Neural cell (in vitro differentiated cells): ENCODE measurements around the gene SNX14.

Source experiments
- EP300 ChIP-seq: fragments of 450-650 bp; conservative IDR thresholded peaks from 2 replicates; pipeline ENCODE4 v1.6.1; 2014; ENCODE audit warnings: antibody characterized with exemption, mild to moderate bottlenecking, moderate library complexity; ENCODE audit not compliant: poor library complexity, severe bottlenecking
- EZH2 ChIP-seq: fragments of 200-600, 300-800 bp; shearing (Covaris generic), sonication (generic); IDR thresholded peaks from 2 replicates; pipeline ENCODE4 v1.6.1; 2014; ENCODE audit warnings: antibody characterized with exemption, low read length, borderline replicate concordance, mild to moderate bottlenecking; ENCODE audit not compliant: insufficient read depth, poor library complexity, severe bottlenecking
- TF ChIP-seq, protein P1 (sequence below): IDR thresholded peaks from 2 replicates; pipeline ENCODE4 v1.6.1; 2012; ENCODE audit warnings: borderline replicate concordance
- TF ChIP-seq, protein P2 (sequence below): fragments of 450-650 bp; IDR thresholded peaks from 2 replicates; pipeline ENCODE4 v1.5.1; 2014; ENCODE audit warnings: antibody characterized with exemption, mild to moderate bottlenecking, moderate library complexity; ENCODE audit not compliant: poor library complexity, severe bottlenecking

DNA sequence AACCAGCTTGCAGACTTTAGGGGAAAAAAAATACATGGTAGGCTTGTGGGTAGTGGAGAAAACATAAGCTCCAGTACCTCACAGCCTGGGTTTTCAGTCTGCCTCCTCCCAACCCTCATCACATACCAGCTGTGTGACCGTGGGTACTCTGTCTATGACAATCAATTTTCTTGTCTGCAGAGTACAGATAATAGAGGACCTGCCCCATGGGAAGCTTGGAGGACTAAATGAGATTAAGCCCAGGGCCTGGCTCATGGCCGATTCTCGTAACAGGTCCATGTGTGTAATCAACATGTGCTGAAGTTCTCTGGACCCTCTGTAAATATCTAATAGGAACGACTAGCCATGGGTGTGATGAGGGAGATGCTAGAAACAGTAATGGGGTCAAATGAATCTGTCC is 109.8 kb downstream of the SNX14 start:
- TF ChIP-seq, protein P1, sequence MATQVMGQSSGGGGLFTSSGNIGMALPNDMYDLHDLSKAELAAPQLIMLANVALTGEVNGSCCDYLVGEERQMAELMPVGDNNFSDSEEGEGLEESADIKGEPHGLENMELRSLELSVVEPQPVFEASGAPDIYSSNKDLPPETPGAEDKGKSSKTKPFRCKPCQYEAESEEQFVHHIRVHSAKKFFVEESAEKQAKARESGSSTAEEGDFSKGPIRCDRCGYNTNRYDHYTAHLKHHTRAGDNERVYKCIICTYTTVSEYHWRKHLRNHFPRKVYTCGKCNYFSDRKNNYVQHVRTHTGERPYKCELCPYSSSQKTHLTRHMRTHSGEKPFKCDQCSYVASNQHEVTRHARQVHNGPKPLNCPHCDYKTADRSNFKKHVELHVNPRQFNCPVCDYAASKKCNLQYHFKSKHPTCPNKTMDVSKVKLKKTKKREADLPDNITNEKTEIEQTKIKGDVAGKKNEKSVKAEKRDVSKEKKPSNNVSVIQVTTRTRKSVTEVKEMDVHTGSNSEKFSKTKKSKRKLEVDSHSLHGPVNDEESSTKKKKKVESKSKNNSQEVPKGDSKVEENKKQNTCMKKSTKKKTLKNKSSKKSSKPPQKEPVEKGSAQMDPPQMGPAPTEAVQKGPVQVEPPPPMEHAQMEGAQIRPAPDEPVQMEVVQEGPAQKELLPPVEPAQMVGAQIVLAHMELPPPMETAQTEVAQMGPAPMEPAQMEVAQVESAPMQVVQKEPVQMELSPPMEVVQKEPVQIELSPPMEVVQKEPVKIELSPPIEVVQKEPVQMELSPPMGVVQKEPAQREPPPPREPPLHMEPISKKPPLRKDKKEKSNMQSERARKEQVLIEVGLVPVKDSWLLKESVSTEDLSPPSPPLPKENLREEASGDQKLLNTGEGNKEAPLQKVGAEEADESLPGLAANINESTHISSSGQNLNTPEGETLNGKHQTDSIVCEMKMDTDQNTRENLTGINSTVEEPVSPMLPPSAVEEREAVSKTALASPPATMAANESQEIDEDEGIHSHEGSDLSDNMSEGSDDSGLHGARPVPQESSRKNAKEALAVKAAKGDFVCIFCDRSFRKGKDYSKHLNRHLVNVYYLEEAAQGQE = no peak
- TF ChIP-seq EZH2 (no peak), EP300 (no peak)
- TF ChIP-seq, protein P2, sequence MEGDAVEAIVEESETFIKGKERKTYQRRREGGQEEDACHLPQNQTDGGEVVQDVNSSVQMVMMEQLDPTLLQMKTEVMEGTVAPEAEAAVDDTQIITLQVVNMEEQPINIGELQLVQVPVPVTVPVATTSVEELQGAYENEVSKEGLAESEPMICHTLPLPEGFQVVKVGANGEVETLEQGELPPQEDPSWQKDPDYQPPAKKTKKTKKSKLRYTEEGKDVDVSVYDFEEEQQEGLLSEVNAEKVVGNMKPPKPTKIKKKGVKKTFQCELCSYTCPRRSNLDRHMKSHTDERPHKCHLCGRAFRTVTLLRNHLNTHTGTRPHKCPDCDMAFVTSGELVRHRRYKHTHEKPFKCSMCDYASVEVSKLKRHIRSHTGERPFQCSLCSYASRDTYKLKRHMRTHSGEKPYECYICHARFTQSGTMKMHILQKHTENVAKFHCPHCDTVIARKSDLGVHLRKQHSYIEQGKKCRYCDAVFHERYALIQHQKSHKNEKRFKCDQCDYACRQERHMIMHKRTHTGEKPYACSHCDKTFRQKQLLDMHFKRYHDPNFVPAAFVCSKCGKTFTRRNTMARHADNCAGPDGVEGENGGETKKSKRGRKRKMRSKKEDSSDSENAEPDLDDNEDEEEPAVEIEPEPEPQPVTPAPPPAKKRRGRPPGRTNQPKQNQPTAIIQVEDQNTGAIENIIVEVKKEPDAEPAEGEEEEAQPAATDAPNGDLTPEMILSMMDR = no peak
